ENCODE measurements around the gene OLIG2.

DNA sequence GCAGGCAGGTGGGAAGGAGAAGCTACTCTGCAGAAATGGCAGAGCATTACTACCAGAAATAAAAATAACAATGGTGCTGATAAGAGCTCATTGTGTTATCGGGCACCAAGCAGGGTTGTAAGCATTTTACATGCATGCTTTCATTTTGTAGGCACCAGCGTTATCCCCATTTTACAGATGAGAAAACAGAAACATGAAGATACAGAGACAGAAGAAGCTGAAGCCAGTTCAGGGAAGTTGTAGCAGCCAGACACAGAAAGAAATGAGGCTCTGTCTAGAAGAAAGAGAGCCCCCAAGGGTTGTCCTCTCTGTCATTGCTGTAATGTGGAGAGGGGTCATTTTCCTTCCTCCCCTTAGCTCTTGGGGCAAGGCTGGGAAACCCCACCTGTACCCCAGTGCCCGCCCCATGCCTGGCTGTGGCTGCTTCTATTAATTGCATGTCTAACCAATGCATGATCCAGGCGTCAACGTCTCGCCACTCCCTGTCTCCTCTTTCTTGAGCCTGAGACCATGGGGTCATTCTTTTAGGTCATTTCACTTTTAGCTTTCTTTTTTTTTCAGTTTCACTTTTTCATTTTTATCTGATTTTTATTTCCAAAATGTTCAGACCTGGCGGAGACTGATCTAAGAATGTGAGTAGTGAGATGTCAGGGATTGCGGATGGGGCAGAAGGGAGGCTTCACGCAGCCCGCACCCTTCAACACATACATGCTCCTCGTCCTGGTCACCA, 51.0 kb downstream of the OLIG2 start:
- TF ChIP-seq, protein P1, sequence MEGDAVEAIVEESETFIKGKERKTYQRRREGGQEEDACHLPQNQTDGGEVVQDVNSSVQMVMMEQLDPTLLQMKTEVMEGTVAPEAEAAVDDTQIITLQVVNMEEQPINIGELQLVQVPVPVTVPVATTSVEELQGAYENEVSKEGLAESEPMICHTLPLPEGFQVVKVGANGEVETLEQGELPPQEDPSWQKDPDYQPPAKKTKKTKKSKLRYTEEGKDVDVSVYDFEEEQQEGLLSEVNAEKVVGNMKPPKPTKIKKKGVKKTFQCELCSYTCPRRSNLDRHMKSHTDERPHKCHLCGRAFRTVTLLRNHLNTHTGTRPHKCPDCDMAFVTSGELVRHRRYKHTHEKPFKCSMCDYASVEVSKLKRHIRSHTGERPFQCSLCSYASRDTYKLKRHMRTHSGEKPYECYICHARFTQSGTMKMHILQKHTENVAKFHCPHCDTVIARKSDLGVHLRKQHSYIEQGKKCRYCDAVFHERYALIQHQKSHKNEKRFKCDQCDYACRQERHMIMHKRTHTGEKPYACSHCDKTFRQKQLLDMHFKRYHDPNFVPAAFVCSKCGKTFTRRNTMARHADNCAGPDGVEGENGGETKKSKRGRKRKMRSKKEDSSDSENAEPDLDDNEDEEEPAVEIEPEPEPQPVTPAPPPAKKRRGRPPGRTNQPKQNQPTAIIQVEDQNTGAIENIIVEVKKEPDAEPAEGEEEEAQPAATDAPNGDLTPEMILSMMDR (IDR thresholded peaks at IDR 0.05 in 4 of 5, conservative IDR thresholded peaks at IDR 0.05 in 1 of 5), result no peak
- no peak for TF ChIP-seq POLR2A (IDR thresholded peaks at IDR 0.05)

Data from gastrocnemius medialis (tissue), 4 donors.